T-helper 17 cell (primary cell): Measurements from ENCODE around the gene GFRA1. TPM values are rescaled to one million over a fixed set of nuclear protein-coding genes. Genes with fewer than 3 reads are reported as not detected.

Experiments used
- ATAC-seq: fragments of 150-1000 bp; cut with Tn5 transposase; 2 replicates; pipeline ENCODE4 v1.10.0; 2021; ENCODE audit warnings: mild to moderate bottlenecking, moderate library complexity
- DNase-seq, 3 donors: peaks; one replicate each; pipeline versions ENCODE4 v3.0.0 to v3.0.0-alpha.2; 2020 to 2021
- H3K9me3 ChIP-seq: one replicate; pipeline ENCODE4 v1.7.0; 2013; ENCODE audit warnings: low read length, mild to moderate bottlenecking; ENCODE audit not compliant: control insufficient read depth, poor library complexity, severe bottlenecking
- H3K27ac Mint-ChIP-seq: one replicate; pipeline ENCODE4 v1.8.0; 2022; ENCODE audit warnings: mild to moderate bottlenecking, moderate library complexity, mixed read lengths
- H3K27me3 Mint-ChIP-seq: one replicate; pipeline ENCODE4 v1.8.0; 2022; ENCODE audit warnings: mixed read lengths
- H3K36me3 Mint-ChIP-seq: one replicate; pipeline ENCODE4 v1.8.0; 2022; ENCODE audit warnings: low read depth, mixed read lengths
- H3K4me1 Mint-ChIP-seq: one replicate; pipeline ENCODE4 v1.8.0; 2022; ENCODE audit warnings: mild to moderate bottlenecking, mixed read lengths
- H3K4me3 Mint-ChIP-seq: one replicate; pipeline ENCODE4 v1.8.0; 2022; ENCODE audit warnings: mild to moderate bottlenecking, moderate library complexity, mixed read lengths
- total RNA-seq, 4 donors: library from RNA in 2 of 4; stranded (reverse) in 2 of 4; gene quantifications; one replicate each; pipeline ENCODE4 v1.2.3 and lab custom pipeline; 2022 to 2026

GFRA1 gene
- total RNA-seq, 2 donors from 2014 or later: not detected

GRCh38 chr10:116215651-116216050 lies 57.4 kb downstream of the GFRA1 start:
- Mint-ChIP-seq H3K36me3 (no peaks in the 10 kb centered on the region), H3K27me3 (no peaks in the 10 kb centered on the region), H3K4me3 (no peak overlapping the region), H3K27ac (no peak overlapping the region), H3K4me1 (no peaks in the 10 kb centered on the region)
- no peak for ATAC-seq
- no peak for DNase-seq
- no peaks in the 10 kb centered on the region for H3K9me3 ChIP-seq

- ATAC-seq: no peak
- Mint-ChIP-seq H3K36me3 (no peaks in the 10 kb centered on the region), H3K27ac (no peak overlapping the region), H3K4me3 (no peak overlapping the region), H3K27me3 (peaks cover 10% of the 10 kb centered on the region), H3K4me1 (no peaks in the 10 kb centered on the region)
- no peaks in the 10 kb centered on the region for H3K9me3 ChIP-seq
- DNase-seq: no peak
Measured at GRCh38 chr10:116211682-116212081, 61.3 kb downstream of the GFRA1 start.

GRCh38 chr10:116210588-116211346 lies 62.2 kb downstream of the GFRA1 start:
- Mint-ChIP-seq H3K27me3 (peaks cover 10% of the 10 kb centered on the region), H3K36me3 (no peaks in the 10 kb centered on the region), H3K4me3 (no peak overlapping the region), H3K4me1 (no peaks in the 10 kb centered on the region), H3K27ac (no peak overlapping the region)
- no peak for DNase-seq
- no peaks in the 10 kb centered on the region for H3K9me3 ChIP-seq
- no peak for ATAC-seq

- no peak overlapping the region for H3K27ac Mint-ChIP-seq
- H3K27me3 Mint-ChIP-seq: peaks cover 10% of the 10 kb centered on the region
- H3K4me3 Mint-ChIP-seq: no peak overlapping the region
- no peaks in the 10 kb centered on the region for H3K36me3 Mint-ChIP-seq
- ATAC-seq (no peak), DNase-seq (no peak)
- H3K4me1 Mint-ChIP-seq: no peaks in the 10 kb centered on the region
- H3K9me3 ChIP-seq: no peaks in the 10 kb centered on the region
Measured at GRCh38 chr10:116209781-116210180, 63.2 kb downstream of the GFRA1 start.

- DNase-seq (no peak), ATAC-seq (no peak)
- no peaks in the 10 kb centered on the region for H3K4me1 Mint-ChIP-seq
- no peak overlapping the region for H3K4me3 Mint-ChIP-seq
- H3K27ac Mint-ChIP-seq: no peak overlapping the region
- no peaks in the 10 kb centered on the region for H3K36me3 Mint-ChIP-seq
- peaks cover 10% of the 10 kb centered on the region for H3K27me3 Mint-ChIP-seq
- H3K9me3 ChIP-seq: no peaks in the 10 kb centered on the region
Measured at GRCh38 chr10:116208956-116209567, 63.9 kb downstream of the GFRA1 start.

DNA sequence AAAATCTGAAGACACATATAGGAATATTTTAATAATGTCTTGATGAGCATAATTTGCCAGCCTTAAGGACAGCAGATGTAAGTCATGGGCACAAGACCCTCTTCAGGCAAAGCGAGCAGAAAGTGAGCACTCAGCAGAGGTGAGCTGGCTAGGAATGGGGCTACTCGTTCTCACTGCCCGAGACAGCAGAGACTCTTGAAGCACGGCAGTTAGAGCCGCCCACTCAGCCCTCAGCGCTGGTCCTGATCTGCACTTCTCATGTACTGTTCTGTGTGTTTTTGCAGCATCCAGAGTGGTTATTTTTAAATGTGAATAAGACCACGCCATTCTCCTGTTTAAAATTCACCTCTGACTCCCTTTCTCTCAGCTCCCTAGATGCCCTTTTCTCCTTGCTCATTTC lies 65.3 kb downstream of the GFRA1 start:
- ATAC-seq (no peak), DNase-seq (no peak)
- Mint-ChIP-seq H3K4me1 (no peaks in the 10 kb centered on the region), H3K4me3 (no peak overlapping the region), H3K36me3 (no peaks in the 10 kb centered on the region), H3K27ac (no peak overlapping the region), H3K27me3 (peaks cover 10% of the 10 kb centered on the region)
- no peaks in the 10 kb centered on the region for H3K9me3 ChIP-seq

DNA sequence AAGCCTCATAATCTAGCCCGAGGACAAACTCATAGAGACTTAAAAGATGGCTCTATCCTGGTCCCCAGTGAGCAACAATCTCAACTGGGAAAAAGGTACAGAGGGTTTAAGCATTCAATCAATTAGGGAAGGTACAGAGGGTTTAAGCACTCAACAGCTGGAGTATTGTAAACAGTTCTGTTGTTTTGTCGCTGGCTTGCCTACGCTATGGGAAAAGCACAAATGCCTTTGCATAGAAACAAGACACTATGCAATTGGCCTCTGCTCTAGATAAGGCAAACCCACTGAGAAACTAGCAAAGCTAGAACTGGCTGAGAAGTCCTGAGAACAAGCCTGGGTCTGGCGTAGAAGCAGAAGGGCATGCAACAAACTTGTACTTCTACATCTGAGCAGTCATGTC lies 69.3 kb downstream of the GFRA1 start:
- Mint-ChIP-seq H3K27me3 (peaks cover 10% of the 10 kb centered on the region), H3K4me1 (no peaks in the 10 kb centered on the region), H3K4me3 (no peak overlapping the region), H3K36me3 (no peaks in the 10 kb centered on the region), H3K27ac (no peak overlapping the region)
- DNase-seq (no peak), ATAC-seq (no peak)
- no peaks in the 10 kb centered on the region for H3K9me3 ChIP-seq

DNA sequence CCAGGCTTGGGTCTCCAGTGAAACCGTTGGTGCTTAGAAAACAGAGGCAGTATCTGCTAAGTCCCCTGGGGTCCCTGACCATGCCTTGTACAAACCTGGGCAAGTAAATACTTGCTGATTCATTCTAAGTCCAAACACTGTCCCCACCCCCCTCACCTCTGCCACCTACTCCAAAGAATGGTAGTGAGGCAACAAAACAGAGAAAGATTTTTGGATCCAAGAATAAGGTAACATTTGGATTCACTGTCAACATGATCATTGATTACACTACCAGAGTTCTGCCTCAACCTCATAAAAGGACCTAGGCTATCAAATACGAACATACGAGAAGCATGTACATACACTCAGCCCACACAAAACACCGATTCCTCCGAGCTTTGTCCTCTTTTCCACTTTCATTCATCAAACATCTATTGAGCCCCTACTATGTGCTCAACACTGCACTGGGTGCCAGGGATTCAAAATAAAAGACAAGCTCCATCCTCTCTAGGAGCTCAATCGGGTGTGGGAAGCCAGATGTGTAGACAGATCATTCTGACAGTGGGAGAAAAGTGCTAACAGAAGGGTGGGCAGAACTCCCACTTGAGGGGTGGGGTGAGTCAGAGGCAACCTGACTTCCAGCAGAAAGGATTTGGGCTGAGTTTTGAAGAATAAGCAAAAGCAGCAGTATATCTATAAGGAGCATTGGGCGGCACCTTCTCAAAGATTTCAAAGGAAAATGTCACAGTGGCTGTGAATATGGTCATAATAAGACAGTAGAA lies 71.2 kb downstream of the GFRA1 start:
- Mint-ChIP-seq H3K4me1 (no peaks in the 10 kb centered on the region), H3K36me3 (no peaks in the 10 kb centered on the region), H3K27ac (no peak overlapping the region), H3K4me3 (no peak overlapping the region), H3K27me3 (no peaks in the 10 kb centered on the region)
- no peaks in the 10 kb centered on the region for H3K9me3 ChIP-seq
- DNase-seq: no peak
- no peak for ATAC-seq

DNA sequence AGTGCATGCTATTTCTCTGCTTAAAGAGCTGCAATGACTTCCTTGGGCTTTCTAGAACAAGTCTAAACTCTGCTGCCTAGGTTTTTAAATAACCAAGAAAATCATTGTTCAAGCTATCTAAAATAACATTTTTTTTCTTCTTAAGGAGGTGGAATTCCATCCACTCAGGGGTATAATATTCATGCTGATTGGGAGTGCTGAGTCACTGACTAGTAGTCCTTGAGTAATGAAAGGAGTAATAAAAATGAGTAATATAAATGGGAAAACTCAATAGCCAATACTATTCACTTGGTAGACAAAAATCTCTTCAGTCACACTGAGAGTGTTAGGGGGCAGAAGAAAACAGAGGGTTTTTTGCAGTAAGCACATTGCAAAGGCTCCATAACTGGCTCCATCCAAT lies 72.0 kb downstream of the GFRA1 start:
- DNase-seq (no peak), ATAC-seq (no peak)
- H3K36me3 Mint-ChIP-seq: no peaks in the 10 kb centered on the region
- H3K27me3 Mint-ChIP-seq: no peaks in the 10 kb centered on the region
- H3K4me3 Mint-ChIP-seq: no peak overlapping the region
- no peak overlapping the region for H3K27ac Mint-ChIP-seq
- H3K4me1 Mint-ChIP-seq: no peaks in the 10 kb centered on the region
- H3K9me3 ChIP-seq: no peaks in the 10 kb centered on the region

DNA sequence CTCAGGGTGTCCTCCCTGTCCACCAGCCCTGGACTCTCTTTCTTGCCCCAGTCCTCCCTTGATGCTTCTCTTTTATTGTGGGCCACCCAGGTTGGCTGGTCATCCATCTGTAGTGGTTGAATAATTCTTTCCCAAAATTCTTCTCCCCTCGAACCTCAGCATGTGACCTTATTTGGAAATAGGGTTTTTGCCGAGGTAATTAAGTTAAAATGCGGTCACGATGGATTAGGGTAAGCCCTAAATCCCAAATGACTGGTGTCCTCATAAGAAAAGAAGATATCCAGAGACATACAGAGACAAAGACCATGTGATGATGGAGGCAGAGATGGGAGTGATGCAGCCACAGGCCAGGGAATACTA lies 74.3 kb downstream of the GFRA1 start:
- ATAC-seq (no peak), DNase-seq (no peak)
- no peaks in the 10 kb centered on the region for H3K9me3 ChIP-seq
- no peak overlapping the region for H3K4me3 Mint-ChIP-seq
- H3K27ac Mint-ChIP-seq: no peak overlapping the region
- H3K36me3 Mint-ChIP-seq: no peaks in the 10 kb centered on the region
- no peaks in the 10 kb centered on the region for H3K27me3 Mint-ChIP-seq
- H3K4me1 Mint-ChIP-seq: no peaks in the 10 kb centered on the region

DNA sequence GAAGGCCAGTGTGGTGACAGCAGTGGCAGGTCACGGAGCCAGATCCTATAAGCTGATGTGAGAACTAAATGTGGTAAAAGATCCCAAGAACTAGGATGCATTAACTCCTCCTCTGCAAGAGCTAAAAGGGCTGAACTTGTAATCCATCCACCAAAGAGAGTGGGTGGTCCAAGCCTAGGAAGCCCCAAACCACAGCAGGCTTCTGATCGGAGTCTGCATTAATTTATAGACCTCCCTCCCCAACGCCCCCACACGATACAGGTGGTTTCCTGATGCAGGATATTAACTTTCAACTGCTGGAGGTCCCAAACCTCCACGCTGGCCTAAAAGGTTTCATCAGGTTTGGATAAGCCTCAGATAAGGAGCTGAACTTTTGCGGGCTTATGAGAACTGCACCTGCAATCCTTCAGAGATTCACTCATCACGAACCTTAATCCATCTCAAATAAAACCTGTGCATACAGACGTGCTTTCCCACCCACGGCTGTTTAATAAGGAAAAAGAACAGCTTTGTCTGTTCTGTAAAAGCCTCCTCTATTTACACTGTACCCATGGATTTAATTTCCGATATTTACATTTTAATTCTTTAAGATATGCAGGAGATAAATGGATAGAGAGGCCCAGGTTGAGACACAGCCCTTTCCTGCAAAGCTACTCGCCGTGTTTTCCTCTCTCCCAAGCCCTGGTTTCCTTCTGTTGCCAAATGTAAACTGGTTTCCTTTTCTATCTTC lies 74.9 kb downstream of the GFRA1 start:
- H3K36me3 Mint-ChIP-seq: no peaks in the 10 kb centered on the region
- no peak for ATAC-seq
- H3K27ac Mint-ChIP-seq: no peak overlapping the region
- no peaks in the 10 kb centered on the region for H3K4me1 Mint-ChIP-seq
- H3K4me3 Mint-ChIP-seq: no peak overlapping the region
- H3K9me3 ChIP-seq: no peaks in the 10 kb centered on the region
- H3K27me3 Mint-ChIP-seq: no peaks in the 10 kb centered on the region
- DNase-seq: no peak

- no peaks in the 10 kb centered on the region for H3K36me3 Mint-ChIP-seq
- H3K4me1 Mint-ChIP-seq: no peaks in the 10 kb centered on the region
- no peak overlapping the region for H3K4me3 Mint-ChIP-seq
- DNase-seq (no peak), ATAC-seq (no peak)
- no peaks in the 10 kb centered on the region for H3K27me3 Mint-ChIP-seq
- H3K9me3 ChIP-seq: no peaks in the 10 kb centered on the region
- H3K27ac Mint-ChIP-seq: no peak overlapping the region
Measured at GRCh38 chr10:116195583-116195982, 77.4 kb downstream of the GFRA1 start.

DNA sequence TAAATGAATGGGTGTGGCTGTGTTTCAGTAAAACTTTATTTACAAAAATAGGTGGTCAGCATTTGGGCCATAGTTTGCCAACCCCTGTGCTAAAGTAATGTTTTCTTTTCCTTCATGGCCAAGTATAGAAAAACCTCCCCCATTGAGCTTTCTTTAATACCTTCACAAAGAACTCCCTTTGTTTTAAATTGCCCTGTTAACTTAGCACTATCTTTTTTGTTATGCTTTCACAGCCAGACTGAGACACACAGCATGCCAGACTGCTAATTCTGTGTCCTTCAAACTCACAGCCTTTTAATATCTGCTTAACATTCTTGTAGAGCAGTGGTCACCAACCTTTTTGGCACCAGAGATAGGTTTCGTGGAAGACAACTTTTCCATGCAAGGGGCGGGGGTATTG lies 78.0 kb downstream of the GFRA1 start:
- no peak overlapping the region for H3K4me3 Mint-ChIP-seq
- H3K27ac Mint-ChIP-seq: no peak overlapping the region
- no peaks in the 10 kb centered on the region for H3K4me1 Mint-ChIP-seq
- ATAC-seq (no peak), DNase-seq (no peak)
- H3K9me3 ChIP-seq: no peaks in the 10 kb centered on the region
- no peaks in the 10 kb centered on the region for H3K27me3 Mint-ChIP-seq
- H3K36me3 Mint-ChIP-seq: no peaks in the 10 kb centered on the region
